Fibroblast of lung (primary cell): ENCODE results near the gene TECPR2. TPM values are rescaled to one million over a fixed set of nuclear protein-coding genes. Genes with fewer than 3 reads are reported as not detected.

ENCODE experiments used
- DNase-seq, 2 donors: peaks; one replicate each; pipeline versions ENCODE4 v3.0.0 to v3.0.0-alpha.2; 2010; ENCODE audit warnings: low read depth in 2 of 2
- H2AFZ ChIP-seq: 2 replicates; pipeline ENCODE4 v1.5.1; 2012; ENCODE audit warnings: low read length, control low read depth, inconsistent platforms
- H3K27ac ChIP-seq: 2 replicates; pipeline ENCODE4 v1.5.1; 2011; ENCODE audit warnings: low read length, control low read depth; ENCODE audit not compliant: insufficient read depth
- H3K27me3 ChIP-seq: 2 replicates; pipeline ENCODE4 v1.5.1; 2011; ENCODE audit warnings: mild to moderate bottlenecking, low read length; ENCODE audit not compliant: control insufficient read depth, insufficient read depth
- H3K36me3 ChIP-seq: 2 replicates; pipeline ENCODE4 v1.5.1; 2011; ENCODE audit warnings: low read length; ENCODE audit not compliant: control insufficient read depth, insufficient read depth
- H3K4me1 ChIP-seq: 2 replicates; pipeline ENCODE4 v1.5.1; 2011; ENCODE audit warnings: low read length; ENCODE audit not compliant: control insufficient read depth, insufficient read depth; ENCODE audit errors: extremely low read depth
- H3K4me2 ChIP-seq: 2 replicates; pipeline ENCODE4 v1.5.1; 2011; ENCODE audit warnings: low read length, control low read depth; ENCODE audit not compliant: insufficient read depth; ENCODE audit errors: extremely low read depth
- H3K4me3 ChIP-seq, 4 experiments: fragments of 200-600 bp in 1 of 4; sonication (generic) in 1 of 4; replicated peaks in 1 of 4; 2 replicates each; pipeline ENCODE4 v1.5.1; 2011 to 2016; ENCODE audit warnings: low read length in 4 of 4, low read depth in 3 of 4, mild to moderate bottlenecking in 3 of 4, control low read depth in 2 of 4, inconsistent platforms in 1 of 4, mixed read lengths in 1 of 4; ENCODE audit not compliant: insufficient read depth in 1 of 4; ENCODE audit errors: control extremely low read depth in 1 of 4
- H3K79me2 ChIP-seq: 2 replicates; pipeline ENCODE4 v1.5.1; 2012; ENCODE audit warnings: mild to moderate bottlenecking, low read length, inconsistent platforms; ENCODE audit not compliant: control insufficient read depth, insufficient read depth
- H3K9ac ChIP-seq: 2 replicates; pipeline ENCODE4 v1.5.1; 2011; ENCODE audit warnings: mild to moderate bottlenecking, low read length, control low read depth; ENCODE audit not compliant: insufficient read depth
- H3K9me3 ChIP-seq: 2 replicates; pipeline ENCODE4 v1.5.1; 2012; ENCODE audit warnings: low read depth, low read length; ENCODE audit not compliant: control insufficient read depth, insufficient read depth
- H4K20me1 ChIP-seq: 2 replicates; pipeline ENCODE4 v1.5.1; 2011; ENCODE audit warnings: low read length; ENCODE audit not compliant: control insufficient read depth, insufficient read depth; ENCODE audit errors: extremely low read depth
- EZH2 ChIP-seq: IDR thresholded peaks from 2 replicates; pipeline ENCODE4 v1.5.1; 2012; ENCODE audit warnings: low read length, control low read depth, mild to moderate bottlenecking; ENCODE audit errors: missing control alignments
- polyA plus RNA-seq, 2 donors: library from polyadenylated mRNA; depleted of rRNA in 1 of 2; stranded (reverse) in 1 of 2; unstranded in 1 of 2; fragments of >200 nt; gene quantifications; 2 replicates each; pipeline ENCODE4 v1.2.1, GENCODE V29; 2011 to 2012; ENCODE audit warnings: missing spikeins in 1 of 2
- total RNA-seq: library from RNA; depleted of rRNA; stranded (reverse); fragments of >200 nt; gene quantifications from 2 replicates; pipeline ENCODE4 v1.2.1, GENCODE V29; 2014
- TF ChIP-seq, protein P1 (sequence below), 2 donors: IDR thresholded peaks in 1 of 2; conservative IDR thresholded peaks in 1 of 2; 1 replicate in 1 of 2; 2 replicates in 1 of 2; pipeline ENCODE4 v1.5.1; 2011 to 2012; ENCODE audit warnings: low read length in 2 of 2, control low read depth in 1 of 2, inconsistent platforms in 1 of 2, low read depth in 1 of 2, mild to moderate bottlenecking in 1 of 2

The TECPR2 gene
- total and polyA plus RNA-seq, 2 donors (not counting 1 experiment from before 2014, with no cell fraction given), result 9.2 to 17.8 TPM

DNA sequence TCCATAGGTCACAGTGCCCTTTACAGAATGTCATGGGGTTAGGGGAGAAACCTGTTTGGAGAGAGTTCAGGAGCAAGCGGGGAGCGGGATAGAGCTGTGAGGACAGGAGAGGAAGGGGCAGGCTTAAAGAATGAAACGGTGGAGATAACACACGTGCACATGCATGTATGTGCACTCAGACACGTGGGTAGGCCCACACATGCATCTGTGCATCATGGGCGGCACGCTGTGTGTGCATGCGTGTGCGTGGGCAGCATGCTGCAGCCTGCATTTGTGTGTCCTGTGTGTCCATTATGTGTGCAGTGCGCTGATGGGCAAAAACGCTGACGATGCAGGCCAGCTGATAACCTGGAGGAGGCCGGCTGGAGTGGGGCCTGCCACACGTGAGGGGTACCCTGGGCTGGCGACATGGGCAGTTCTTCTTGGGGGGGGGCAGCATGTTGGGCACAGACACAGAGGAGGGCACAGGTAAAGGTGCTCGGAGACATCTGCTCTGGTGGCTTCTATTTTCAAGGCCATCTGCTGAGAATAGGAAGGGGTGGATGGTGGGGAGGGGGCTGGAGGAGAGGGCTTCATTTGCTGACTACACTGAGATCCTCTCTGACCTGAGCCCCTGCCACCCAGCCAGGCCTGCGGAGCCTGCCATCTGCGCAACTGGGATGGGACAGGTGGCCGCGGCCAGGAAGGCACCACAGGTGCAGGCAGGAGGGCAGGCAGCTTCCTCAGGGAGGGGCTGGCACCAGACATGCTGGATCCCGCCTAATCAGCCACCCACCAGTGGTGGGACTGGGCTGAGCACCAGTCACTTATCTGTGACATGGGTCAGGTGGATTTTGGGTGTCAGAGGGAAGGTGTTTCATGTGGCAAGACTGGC, 151.4 kb downstream of the TECPR2 start:
- no peak for DNase-seq
- no peak overlapping the region for H3K27ac ChIP-seq
- no peaks in the 10 kb centered on the region for H4K20me1 ChIP-seq
- H3K4me2 ChIP-seq, result no peak overlapping the region
- peaks cover 4% of the 10 kb centered on the region for H3K4me1 ChIP-seq
- no peak overlapping the region for H3K4me3 ChIP-seq
- H3K27me3 ChIP-seq, result no peaks in the 10 kb centered on the region
- H3K9me3 ChIP-seq, result no peaks in the 10 kb centered on the region
- H3K79me2 ChIP-seq, result no peaks in the 10 kb centered on the region
- no peak overlapping the region for H3K9ac ChIP-seq
- no peaks in the 10 kb centered on the region for H3K36me3 ChIP-seq
- no peak for TF ChIP-seq EZH2
- no peak overlapping the region for H2AFZ ChIP-seq

DNA sequence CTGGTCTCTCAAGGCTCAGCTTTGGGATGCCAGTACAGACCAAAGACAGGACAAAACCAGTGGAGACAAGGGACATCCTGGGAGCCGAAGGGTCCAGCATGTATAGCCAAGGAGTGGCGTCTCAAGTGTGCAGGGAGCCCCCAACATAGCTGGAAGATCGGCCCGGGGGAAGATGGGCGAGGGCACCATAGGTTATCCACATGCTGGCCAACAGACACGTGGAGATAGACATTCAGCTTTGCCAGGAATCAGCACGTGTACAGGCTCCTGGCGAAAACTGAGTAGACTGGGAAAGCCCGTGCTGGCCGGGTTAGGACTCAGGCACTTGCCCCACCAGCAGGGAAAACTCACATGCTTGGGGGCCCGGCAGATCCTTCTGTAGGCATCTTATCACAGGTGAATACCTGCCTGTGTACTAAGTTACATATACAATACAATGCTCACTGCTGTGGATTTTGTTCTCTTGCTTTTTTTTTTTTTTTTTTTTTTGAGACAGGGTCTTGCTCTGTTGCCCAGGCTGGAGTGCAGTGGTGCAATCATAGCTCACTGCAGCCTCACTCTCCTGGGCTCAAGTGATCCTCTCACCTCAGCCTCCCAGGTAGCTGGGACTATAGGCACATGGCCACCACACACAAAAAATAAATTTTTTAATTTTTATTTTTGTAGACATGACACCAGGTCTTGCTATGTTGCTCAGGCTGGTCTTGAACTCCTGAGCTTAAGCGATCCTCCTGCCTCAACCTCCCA, 152.4 kb downstream of the TECPR2 start:
- Histone ChIP-seq H3K4me2 (no peak overlapping the region), H2AFZ (no peak overlapping the region), H3K9ac (no peak overlapping the region), H3K27ac (no peak overlapping the region), H3K79me2 (no peaks in the 10 kb centered on the region), H4K20me1 (no peaks in the 10 kb centered on the region), H3K27me3 (no peaks in the 10 kb centered on the region), H3K4me1 (peaks cover 2% of the 10 kb centered on the region), H3K4me3 (no peak overlapping the region), H3K36me3 (no peaks in the 10 kb centered on the region), H3K9me3 (no peaks in the 10 kb centered on the region)
- no peak for DNase-seq
- TF ChIP-seq, protein P1, sequence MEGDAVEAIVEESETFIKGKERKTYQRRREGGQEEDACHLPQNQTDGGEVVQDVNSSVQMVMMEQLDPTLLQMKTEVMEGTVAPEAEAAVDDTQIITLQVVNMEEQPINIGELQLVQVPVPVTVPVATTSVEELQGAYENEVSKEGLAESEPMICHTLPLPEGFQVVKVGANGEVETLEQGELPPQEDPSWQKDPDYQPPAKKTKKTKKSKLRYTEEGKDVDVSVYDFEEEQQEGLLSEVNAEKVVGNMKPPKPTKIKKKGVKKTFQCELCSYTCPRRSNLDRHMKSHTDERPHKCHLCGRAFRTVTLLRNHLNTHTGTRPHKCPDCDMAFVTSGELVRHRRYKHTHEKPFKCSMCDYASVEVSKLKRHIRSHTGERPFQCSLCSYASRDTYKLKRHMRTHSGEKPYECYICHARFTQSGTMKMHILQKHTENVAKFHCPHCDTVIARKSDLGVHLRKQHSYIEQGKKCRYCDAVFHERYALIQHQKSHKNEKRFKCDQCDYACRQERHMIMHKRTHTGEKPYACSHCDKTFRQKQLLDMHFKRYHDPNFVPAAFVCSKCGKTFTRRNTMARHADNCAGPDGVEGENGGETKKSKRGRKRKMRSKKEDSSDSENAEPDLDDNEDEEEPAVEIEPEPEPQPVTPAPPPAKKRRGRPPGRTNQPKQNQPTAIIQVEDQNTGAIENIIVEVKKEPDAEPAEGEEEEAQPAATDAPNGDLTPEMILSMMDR (conservative IDR thresholded peaks at IDR 0.05 in 1 of 2, IDR thresholded peaks at IDR 0.05 in 1 of 2; ENCODE audit: low read depth in 1 of 2, low read length in 2 of 2), result no peak
- no peak for TF ChIP-seq EZH2

DNA sequence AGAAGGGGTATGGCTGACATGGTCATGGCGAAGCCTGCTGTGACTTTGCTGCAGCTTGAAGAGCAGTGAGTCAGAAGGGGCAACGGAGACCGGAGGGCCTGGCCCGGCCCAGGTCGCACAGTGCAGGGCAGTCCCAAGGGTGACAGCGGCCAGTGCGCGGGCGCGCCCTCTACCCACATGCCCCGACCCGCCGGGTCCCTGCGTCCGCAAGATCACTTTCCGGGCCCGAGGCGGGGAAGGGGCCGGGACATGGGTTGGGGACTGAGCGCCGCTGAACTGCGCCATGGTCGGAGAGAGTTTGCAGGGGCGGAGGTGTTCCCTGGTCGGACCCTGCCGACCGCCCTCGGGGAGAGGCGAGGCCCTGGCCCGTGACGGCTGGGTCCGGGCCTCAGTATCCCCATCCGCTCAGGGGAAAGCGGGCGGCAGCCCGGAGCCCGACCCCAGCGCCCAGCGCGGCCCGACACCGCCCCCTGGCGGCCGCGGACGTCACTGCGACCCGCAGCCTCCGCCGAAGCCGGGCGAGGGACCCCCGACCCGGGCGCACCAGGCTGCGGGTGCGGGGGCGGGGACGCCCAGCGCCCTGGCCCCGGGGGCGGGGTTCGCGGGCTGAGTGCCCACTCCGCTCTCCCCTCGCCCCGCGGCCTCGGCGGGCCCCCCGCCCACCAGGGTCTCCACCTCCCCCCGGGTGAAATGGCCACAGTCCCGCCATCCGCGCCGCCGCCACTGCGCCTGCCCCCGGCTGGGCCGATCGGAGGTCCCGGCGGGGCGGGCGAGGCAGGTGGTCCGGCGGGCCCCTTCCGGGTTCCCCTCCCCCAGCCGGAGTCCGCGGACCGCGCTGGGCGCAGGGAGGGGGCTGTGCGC, 154.0 kb downstream of the TECPR2 start:
- peak overlapping the region; percentile 91 for H2AFZ ChIP-seq
- TF ChIP-seq, protein P1 (conservative IDR thresholded peaks at IDR 0.05 in 1 of 2, IDR thresholded peaks at IDR 0.05 in 1 of 2; ENCODE audit: low read depth in 1 of 2, low read length in 2 of 2), result peak; percentile 27 to 54
- no peak for TF ChIP-seq EZH2
- H3K4me1 ChIP-seq, result no peaks in the 10 kb centered on the region
- no peaks in the 10 kb centered on the region for H4K20me1 ChIP-seq
- no peaks in the 10 kb centered on the region for H3K36me3 ChIP-seq
- H3K27ac ChIP-seq, result peak overlapping the region; percentile 27
- H3K9me3 ChIP-seq, result no peaks in the 10 kb centered on the region
- no peaks in the 10 kb centered on the region for H3K27me3 ChIP-seq
- DNase-seq, result no peak
- H3K79me2 ChIP-seq, result no peaks in the 10 kb centered on the region
- peak overlapping the region; percentile 66 for H3K9ac ChIP-seq
- H3K4me2 ChIP-seq, result peak overlapping the region; percentile 95
- peak overlapping the region; percentile 47 to 63 (median 57) for H3K4me3 ChIP-seq
